ENCODE measurements around the gene IFTAP. TPM values are rescaled to one million over a fixed set of nuclear protein-coding genes. Genes with fewer than 3 reads are reported as not detected.

IFTAP gene
- total RNA-seq, 1 experiment from 2014 or later, result 19.9 TPM

GRCh38 chr11:36577373-36577772, 16.9 kb upstream of the IFTAP start:
- Histone ChIP-seq H2BK20ac (ENCODE audit: low read depth, low read length, poor library complexity, severe bottlenecking) (no peak overlapping the region), H3K14ac (ENCODE audit: insufficient read depth, low read length) (no peak overlapping the region), H2BK120ac (ENCODE audit: low read depth, low read length, poor library complexity, severe bottlenecking) (no peak overlapping the region), H3K9ac (ENCODE audit: extremely low read depth, insufficient read length, low read length) (no peak overlapping the region), H3K4ac (ENCODE audit: low read depth, low read length) (no peak overlapping the region), H4K91ac (ENCODE audit: insufficient read length, low read depth, low read length) (no peak overlapping the region), H3K23ac (ENCODE audit: insufficient read length, low read depth, low read length) (no peak overlapping the region), H2AK5ac (ENCODE audit: insufficient read length, low read length) (no peak overlapping the region), H3T11ph (ENCODE audit: low read length) (no peak overlapping the region), H4K20me1 (ENCODE audit: control insufficient read depth, insufficient read depth, insufficient read length) (no peaks in the 10 kb centered on the region), H4K5ac (ENCODE audit: insufficient read length, low read depth, low read length) (no peak overlapping the region), H2BK5ac (ENCODE audit: insufficient read length, low read length) (no peak overlapping the region), H3K56ac (ENCODE audit: insufficient read length, low read depth, low read length) (no peak overlapping the region), H2BK12ac (ENCODE audit: insufficient read length, low read depth, low read length) (no peak overlapping the region), H2BK15ac (ENCODE audit: low read depth, low read length) (no peak overlapping the region), H3K4me1 (ENCODE audit: insufficient read depth, low read length) (no peaks in the 10 kb centered on the region), H2AFZ (ENCODE audit: low read length) (no peak overlapping the region), H3K18ac (ENCODE audit: insufficient read length, low read depth, low read length) (no peak overlapping the region), H3K27me3 (ENCODE audit: insufficient read depth, low read length) (no peaks in the 10 kb centered on the region), H3K9me3 (ENCODE audit: control insufficient read depth, low read depth, low read length) (peaks cover 20% of the 10 kb centered on the region), H3K4me2 (ENCODE audit: insufficient read depth, insufficient read length, low read length) (no peak overlapping the region), H3K79me1 (ENCODE audit: insufficient read depth, low read depth, low read length, poor library complexity, severe bottlenecking) (no peaks in the 10 kb centered on the region), H3K79me2 (ENCODE audit: insufficient read depth, low read length) (no peaks in the 10 kb centered on the region), H3K27ac (ENCODE audit: insufficient read length, low read depth, low read length) (no peak overlapping the region), H4K8ac (replicated peaks; ENCODE audit: insufficient read length, low read depth, low read length) (no peak overlapping the region), H3K23me2 (ENCODE audit: insufficient read length, low read depth, low read length, poor library complexity, severe bottlenecking) (no peaks in the 10 kb centered on the region)
- peaks cover 19% of the 10 kb centered on the region for H3K27me3 Mint-ChIP-seq (ENCODE audit: low read depth)
- peaks cover 5 to 15% (median 14%) of the 10 kb centered on the region in 3 experiments; a peak in 5 of 7 replicates for H3K36me3 Mint-ChIP-seq (ENCODE audit: insufficient read depth in 1 of 3, low read depth in 3 of 3)
- H3K27ac Mint-ChIP-seq, result no peak overlapping the region
- no peak for DNase-seq
- no CpG with 5 or more reads among the region's 2 CpGs for WGBS (ENCODE audit: extremely low coverage, insufficient read length, low lambda C conversion rate)
- H3K4me3 Mint-ChIP-seq, result no peak overlapping the region
- no peak for TF ChIP-seq CTCF (conservative IDR thresholded peaks at IDR 0.05)
- no peaks in the 10 kb centered on the region for H3K4me1 Mint-ChIP-seq
- H3K9me3 Mint-ChIP-seq, result peaks cover 21 to 22% of the 10 kb centered on the region in 2 experiments

Data from H9 (cell line).